Mucosa of descending colon (tissue), 3 donors: ENCODE results near the gene ZNF273. TPM values are rescaled to one million over a fixed set of nuclear protein-coding genes. Genes with fewer than 3 reads are reported as not detected.
"Not testable (repeated sequence)": the region's sequence is repeated elsewhere in the genome, so short reads cannot be mapped to it uniquely, and the experiment has no call there.

Experiments
- ATAC-seq: fragments of 200-7000 bp; cut with Tn5 transposase; one replicate; pipeline ENCODE4 v1.9.1; 2020; ENCODE audit warnings: mild to moderate bottlenecking, moderate library complexity
- DNase-seq, 3 donors: peaks; one replicate each; pipeline ENCODE4 v3.0.0-alpha.2; 2020
- H3K36me3 ChIP-seq: fragments of 200-600 bp; one replicate; pipeline ENCODE4 v1.8.0; 2021; ENCODE audit warnings: low read depth, mild to moderate bottlenecking
- H3K4me1 ChIP-seq: fragments of 200-600 bp; one replicate; pipeline ENCODE4 v1.8.0; 2021; ENCODE audit warnings: low read depth, mild to moderate bottlenecking
- H3K4me3 ChIP-seq: fragments of 200-600 bp; one replicate; pipeline ENCODE4 v1.8.0; 2021; ENCODE audit warnings: mild to moderate bottlenecking
- H3K9me3 ChIP-seq: fragments of 200-600 bp; one replicate; pipeline ENCODE4 v1.8.0; 2021; ENCODE audit warnings: mild to moderate bottlenecking
- CTCF ChIP-seq: fragments of 200-600 bp; IDR thresholded peaks from one replicate; pipeline ENCODE4 v1.8.0; 2022; ENCODE audit warnings: antibody characterized with exemption, mild to moderate bottlenecking
- intact Hi-C, 2 donors: fragments of 100-400 bp; cut with DNase I in 1 of 2; cut with micrococcal nuclease in 1 of 2; formaldehyde crosslinking; loops; one replicate each; pipeline versions ENCODE4 v1.11.0 to v1.11.1; 2022; cut with DNase I, micrococcal nuclease
- total RNA-seq, 3 donors: library from RNA; stranded (reverse); fragmentation: NEBNext Ultra II Directional in 2 of 3; extraction: Animal tissue kit (Norgen Biotek cat#: 25700) in 2 of 3; gene quantifications; one replicate each; pipeline versions ENCODE4 v1.2.1 to v1.2.4, GENCODE V29; 2021 to 2023
- donor health status: DM: no; HTN: no; CAD: no; lungs with moderate emphysema.
- donor health status: DM: no; HTN: no; CAD: no.
- donor health status: DM: no; HTN: yes; CAD: no.

ZNF273 gene
- total RNA-seq, 3 donors from 2014 or later, result 6.5 to 7.6 (median 6.9) TPM

- intact Hi-C loops, result no loop called here
- no peak for TF ChIP-seq CTCF
- peaks cover 17% of the 10 kb centered on the region for H3K4me1 ChIP-seq
- DNase-seq, result no peak
- H3K36me3 ChIP-seq, result no peaks in the 10 kb centered on the region
- no peaks in the 10 kb centered on the region for H3K9me3 ChIP-seq
- ATAC-seq, result no peak
- no peak overlapping the region for H3K4me3 ChIP-seq
Measured at GRCh38 chr7:64886956-64887545, 16.0 kb upstream of the ZNF273 start.

- peak; percentile 59 for TF ChIP-seq CTCF
- no peaks in the 10 kb centered on the region for H3K36me3 ChIP-seq
- no peak overlapping the region for H3K4me3 ChIP-seq
- DNase-seq, result peak in 2 of 3 donors; percentile 66 to 72
- intact Hi-C loops, result no loop called here
- no peaks in the 10 kb centered on the region for H3K9me3 ChIP-seq
- peak; percentile 78 for ATAC-seq
- peaks cover 17% of the 10 kb centered on the region for H3K4me1 ChIP-seq
Measured at GRCh38 chr7:64887756-64888508, 15.1 kb upstream of the ZNF273 start.

GRCh38 chr7:64888561-64888900 is 14.5 kb upstream of the ZNF273 start:
- ATAC-seq (peak; percentile 55), DNase-seq (peak in 1 of 3 donors; percentile 51)
- TF ChIP-seq CTCF, result no peak
- peaks cover 17% of the 10 kb centered on the region for H3K4me1 ChIP-seq
- no peaks in the 10 kb centered on the region for H3K9me3 ChIP-seq
- H3K36me3 ChIP-seq, result no peaks in the 10 kb centered on the region
- intact Hi-C loops, result no loop called here
- no peak overlapping the region for H3K4me3 ChIP-seq

- peaks cover 17% of the 10 kb centered on the region for H3K4me1 ChIP-seq
- TF ChIP-seq CTCF, result no peak
- H3K4me3 ChIP-seq, result no peak overlapping the region
- no peaks in the 10 kb centered on the region for H3K9me3 ChIP-seq
- H3K36me3 ChIP-seq, result no peaks in the 10 kb centered on the region
- peak; percentile 82 for ATAC-seq
- DNase-seq, result peak in 2 of 3 donors; percentile 53 to 57
- intact Hi-C loops, result no loop called here
Measured at GRCh38 chr7:64888901-64889685, 14.0 kb upstream of the ZNF273 start.

GRCh38 chr7:64889686-64890162 is 13.3 kb upstream of the ZNF273 start:
- H3K4me3 ChIP-seq, result no peak overlapping the region
- H3K9me3 ChIP-seq, result no peaks in the 10 kb centered on the region
- intact Hi-C loops, result no loop called here
- peaks cover 17% of the 10 kb centered on the region for H3K4me1 ChIP-seq
- ATAC-seq (no peak), DNase-seq (no peak)
- TF ChIP-seq CTCF, result no peak
- no peaks in the 10 kb centered on the region for H3K36me3 ChIP-seq

GRCh38 chr7:64890273-64890672 is 12.8 kb upstream of the ZNF273 start:
- ATAC-seq, intact Hi-C loops, DNase-seq, H3K9me3 ChIP-seq, H3K4me3 ChIP-seq, H3K36me3 ChIP-seq: not testable (repeated sequence)
- peaks cover 17% of the 10 kb centered on the region for H3K4me1 ChIP-seq
